Astrocyte (in vitro differentiated cells and primary cell): ENCODE results near the gene AHR.

Source experiments
- EZH2 ChIP-seq: IDR thresholded peaks from 2 replicates; pipeline ENCODE4 v1.6.1; 2012; ENCODE audit warnings: mild to moderate bottlenecking, low read length, inconsistent platforms; ENCODE audit not compliant: insufficient read depth
- TF ChIP-seq, protein P1 (sequence below): IDR thresholded peaks from 2 replicates; pipeline ENCODE4 v1.5.1; 2011; ENCODE audit warnings: low read depth, mild to moderate bottlenecking, inconsistent platforms, low read length, moderate library complexity; ENCODE audit not compliant: insufficient read depth

GRCh38 chr7:17384400-17384799, 85.9 kb downstream of the AHR start:
- no peak for TF ChIP-seq EZH2
- TF ChIP-seq, protein P1, sequence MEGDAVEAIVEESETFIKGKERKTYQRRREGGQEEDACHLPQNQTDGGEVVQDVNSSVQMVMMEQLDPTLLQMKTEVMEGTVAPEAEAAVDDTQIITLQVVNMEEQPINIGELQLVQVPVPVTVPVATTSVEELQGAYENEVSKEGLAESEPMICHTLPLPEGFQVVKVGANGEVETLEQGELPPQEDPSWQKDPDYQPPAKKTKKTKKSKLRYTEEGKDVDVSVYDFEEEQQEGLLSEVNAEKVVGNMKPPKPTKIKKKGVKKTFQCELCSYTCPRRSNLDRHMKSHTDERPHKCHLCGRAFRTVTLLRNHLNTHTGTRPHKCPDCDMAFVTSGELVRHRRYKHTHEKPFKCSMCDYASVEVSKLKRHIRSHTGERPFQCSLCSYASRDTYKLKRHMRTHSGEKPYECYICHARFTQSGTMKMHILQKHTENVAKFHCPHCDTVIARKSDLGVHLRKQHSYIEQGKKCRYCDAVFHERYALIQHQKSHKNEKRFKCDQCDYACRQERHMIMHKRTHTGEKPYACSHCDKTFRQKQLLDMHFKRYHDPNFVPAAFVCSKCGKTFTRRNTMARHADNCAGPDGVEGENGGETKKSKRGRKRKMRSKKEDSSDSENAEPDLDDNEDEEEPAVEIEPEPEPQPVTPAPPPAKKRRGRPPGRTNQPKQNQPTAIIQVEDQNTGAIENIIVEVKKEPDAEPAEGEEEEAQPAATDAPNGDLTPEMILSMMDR: no peak
